RCC 7860 (cell line): ENCODE data around the gene TTF2.
"Not testable (repeated sequence)": the region's sequence is repeated elsewhere in the genome, so short reads cannot be mapped to it uniquely, and the experiment has no call there.

Experiments
- DNase-seq: peaks from one replicate; pipeline ENCODE4 v3.0.0-alpha.2; 2015; ENCODE audit warnings: low spot score
- FAIRE-seq: peaks from 2 replicates; lab custom pipeline; 2012; peaks lifted over from hg19 to GRCh38; lab: Jason Lieb, UNC

The TTF2 gene

DNA sequence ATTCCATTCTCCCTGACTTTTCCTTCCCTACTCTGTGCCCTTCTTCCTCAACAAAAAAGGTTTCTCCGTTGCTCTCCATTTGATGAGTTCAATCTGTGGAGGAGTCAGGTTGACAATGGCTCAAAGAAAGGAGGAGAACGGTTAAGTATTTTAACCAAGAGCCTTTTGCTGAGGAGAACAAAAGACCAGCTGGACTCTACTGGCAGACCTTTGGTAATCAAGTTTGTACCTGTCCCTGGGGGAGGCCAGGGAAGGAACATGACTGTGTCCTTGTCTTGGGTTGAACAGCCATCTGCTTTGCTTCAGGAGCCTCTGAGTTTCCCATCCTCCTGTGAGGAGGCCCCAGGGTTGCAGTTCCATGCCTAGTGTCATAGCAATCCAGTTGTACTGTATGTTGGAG is 29.9 kb downstream of the TTF2 start:
- no peak for FAIRE-seq
- DNase-seq, result no peak

DNA sequence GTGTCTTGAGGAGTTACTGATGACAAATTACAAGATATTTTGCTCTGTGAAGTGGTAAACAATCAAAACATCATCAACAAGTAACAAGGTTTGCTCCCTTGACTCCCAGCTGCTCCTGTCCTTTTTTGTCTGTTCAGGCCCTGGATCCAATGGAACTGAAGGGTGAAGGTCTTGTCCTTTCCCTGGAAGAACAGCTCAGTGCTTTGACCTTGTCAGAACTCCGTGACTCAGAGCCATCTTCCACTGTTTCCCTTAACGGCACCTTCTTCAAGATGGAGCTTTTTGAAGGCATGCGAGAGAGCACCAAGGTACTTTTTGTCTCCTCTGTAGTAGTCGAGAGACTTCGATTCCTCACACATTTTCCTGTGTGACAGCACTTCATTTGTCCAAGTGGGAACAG is 32.5 kb downstream of the TTF2 start:
- DNase-seq (no peak), FAIRE-seq (no peak)

DNA sequence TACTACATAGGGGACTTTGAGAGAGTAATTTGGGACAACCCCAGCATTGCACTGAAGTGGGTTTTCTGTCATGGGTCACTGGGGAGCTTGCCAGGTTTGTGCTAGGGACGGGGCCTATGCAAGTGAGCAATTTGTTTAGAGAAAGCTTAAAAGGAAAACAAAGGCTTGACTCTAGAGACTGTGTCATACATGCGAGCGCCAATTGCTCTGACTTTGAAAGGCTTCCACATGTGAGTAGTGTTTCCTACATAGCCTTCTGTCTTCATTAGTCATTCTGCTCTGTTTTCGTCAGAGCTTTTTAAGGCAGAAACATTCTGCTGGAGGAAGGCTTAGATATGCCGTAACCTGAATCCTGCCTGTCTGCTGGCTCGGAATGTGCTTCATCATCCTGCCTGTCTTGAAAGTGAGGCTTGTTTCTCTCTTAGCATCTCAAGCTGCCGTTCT is 33.0 kb downstream of the TTF2 start:
- DNase-seq (peak; percentile 9), FAIRE-seq (no peak)

DNA sequence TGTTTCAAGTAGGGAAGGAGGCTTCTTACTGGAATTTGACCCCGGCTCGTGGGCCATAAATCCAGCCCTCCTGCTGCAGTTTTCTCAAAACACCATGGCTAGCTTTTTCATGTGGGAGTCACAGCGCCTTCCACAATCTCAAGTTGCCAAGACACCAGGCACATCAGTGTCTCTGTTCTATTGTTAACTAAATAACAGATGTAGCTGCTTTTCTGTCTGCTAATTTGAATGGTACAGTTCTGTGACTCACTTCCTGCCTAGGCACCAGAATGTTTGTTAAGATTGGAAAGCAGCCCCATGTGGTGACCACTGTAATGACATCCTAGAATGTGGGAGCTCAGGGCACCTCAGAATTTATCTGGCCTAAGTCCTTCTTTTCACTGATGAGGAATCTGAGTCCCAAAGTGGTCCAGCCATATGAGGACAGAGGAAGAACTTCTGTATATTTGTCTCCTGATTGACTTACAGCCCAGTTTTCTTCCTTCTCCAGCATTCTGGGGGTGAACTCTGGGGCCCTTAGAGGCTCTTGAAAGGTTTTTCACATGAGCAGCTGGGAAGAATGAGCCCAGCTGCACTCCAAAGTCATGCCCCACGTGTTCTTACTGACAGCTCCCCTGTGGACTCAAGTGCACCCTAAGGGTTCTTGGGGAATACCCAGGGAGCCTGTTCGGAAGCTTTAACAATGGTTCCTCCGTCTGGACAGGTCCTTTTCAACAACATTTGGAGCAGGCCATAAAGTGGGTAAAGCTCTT is 33.9 kb downstream of the TTF2 start:
- DNase-seq, result peak; percentile 46
- FAIRE-seq, result no peak

DNA sequence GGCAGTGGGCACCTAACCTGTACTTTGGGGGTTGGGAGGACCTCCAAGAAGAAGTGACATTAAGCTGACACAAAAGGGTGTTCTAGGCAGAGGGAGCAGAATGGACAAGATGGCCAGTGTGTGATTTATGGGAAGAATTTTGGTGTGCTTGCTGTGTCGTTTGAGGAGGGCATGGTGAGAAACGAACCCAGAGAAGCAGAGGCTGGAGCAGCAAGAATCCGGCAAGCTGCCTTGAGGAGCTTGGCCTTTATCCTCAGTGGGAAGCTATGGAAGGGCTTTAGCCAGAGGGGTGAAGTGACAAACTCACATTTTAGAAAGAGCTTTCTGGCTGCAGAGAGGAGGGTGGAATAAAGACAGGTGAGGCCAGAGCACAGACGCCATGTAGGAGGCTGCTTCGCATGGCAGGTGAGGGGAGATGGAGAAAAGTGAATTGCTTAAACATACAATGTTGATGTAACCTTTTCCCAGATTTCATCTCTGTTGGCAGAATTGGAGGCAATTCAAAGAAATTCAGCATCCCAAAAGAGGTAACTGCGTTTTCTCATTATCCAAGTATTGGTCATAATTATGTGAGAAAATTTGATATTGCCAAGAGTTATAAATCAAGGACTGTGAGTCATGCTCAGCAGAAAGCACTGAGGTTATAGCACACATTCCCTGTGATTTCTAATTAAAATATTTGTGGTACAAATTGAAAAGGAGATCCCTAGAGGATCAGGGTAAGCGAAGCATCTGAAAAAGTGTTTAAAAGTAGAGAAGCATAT is 34.9 kb downstream of the TTF2 start:
- DNase-seq (no peak), FAIRE-seq (no peak)

DNA sequence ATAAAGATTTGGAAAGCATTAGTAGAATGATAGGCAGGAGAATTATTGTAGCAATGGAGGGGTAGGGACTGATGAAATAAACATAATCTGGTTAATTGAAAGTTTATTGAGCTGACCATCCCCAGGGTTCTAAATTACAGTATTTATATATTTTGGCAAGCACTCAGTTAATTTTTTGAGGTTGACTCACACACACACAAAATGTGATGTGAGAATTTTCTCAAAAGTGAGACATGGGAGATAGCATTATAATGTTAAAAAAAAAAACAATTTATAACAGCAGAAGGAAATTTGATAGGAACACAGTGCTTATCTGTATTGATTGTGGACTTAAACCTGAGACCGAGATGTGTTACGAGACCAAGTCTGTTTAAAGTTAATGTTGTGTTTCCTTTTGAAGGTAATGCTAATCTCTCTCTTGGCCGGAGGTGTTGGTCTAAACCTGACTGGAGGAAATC is 36.9 kb downstream of the TTF2 start:
- FAIRE-seq, result no peak
- no peak for DNase-seq

DNA sequence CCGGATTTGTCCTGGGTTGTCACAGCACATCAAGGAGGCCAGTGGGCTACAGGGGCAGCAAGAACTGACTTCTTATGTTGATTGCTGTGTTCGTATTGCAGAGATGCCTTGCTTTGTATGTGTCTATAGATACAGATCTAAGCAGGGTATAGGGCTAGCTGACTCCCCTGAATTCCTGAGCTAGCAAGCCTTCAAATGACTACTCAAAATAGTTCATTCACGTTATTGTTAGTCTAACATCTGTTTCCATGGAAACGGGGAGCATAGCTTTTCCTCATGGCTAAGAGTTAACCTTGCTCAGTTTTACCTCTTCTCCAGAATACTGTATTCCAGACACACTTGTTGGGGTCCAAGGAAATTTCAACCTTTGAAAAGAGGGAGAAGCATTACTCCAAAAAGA is 37.3 kb downstream of the TTF2 start:
- DNase-seq (no peak), FAIRE-seq (no peak)

DNA sequence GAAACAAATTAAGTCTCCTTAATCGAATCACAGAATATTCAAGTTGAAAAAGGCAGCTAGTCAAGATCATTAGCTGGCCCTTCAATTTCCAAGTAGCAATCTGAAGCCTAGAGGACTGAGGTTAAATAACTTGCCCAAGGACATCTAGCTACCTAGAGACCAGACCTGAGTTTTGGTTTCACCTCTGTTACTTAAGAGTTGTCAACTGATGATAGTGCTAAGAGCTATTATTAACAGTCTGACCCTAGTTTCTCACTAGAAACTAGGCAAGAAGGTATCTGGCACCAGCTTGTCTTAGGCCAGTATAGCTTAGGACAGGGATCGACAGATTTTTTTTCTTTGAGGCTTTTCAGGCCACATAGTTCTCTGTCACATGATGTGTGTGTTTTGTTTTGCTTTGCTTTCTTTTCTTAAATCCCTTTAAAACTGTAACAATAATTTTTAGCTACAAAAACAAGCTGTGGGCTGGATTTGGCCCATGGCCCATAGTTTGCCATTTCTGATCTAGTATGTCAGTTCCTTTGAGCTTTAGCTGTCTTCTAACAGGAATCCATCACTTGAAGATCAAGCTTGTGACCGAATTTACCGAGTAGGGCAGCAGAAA is 38.3 kb downstream of the TTF2 start:
- FAIRE-seq (no peak), DNase-seq (no peak)

DNA sequence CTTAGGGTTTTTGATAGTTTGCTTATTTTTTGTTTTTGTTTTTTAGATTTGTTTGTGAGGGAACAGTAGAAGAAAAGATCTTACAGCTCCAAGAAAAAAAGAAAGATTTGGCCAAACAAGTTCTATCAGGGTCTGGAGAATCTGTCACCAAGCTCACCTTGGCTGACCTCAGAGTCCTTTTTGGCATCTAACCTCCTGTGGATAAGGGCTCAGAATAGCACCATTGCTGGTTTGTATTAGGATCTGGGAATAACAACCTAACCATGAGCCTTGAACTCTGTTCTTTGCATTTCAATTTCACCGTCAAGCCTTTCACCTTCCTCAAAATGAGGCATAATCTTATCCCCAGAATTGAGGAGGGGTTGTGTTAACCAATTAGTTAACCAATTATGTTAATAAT is 41.2 kb downstream of the TTF2 start:
- no peak for DNase-seq
- FAIRE-seq, result no peak

DNA sequence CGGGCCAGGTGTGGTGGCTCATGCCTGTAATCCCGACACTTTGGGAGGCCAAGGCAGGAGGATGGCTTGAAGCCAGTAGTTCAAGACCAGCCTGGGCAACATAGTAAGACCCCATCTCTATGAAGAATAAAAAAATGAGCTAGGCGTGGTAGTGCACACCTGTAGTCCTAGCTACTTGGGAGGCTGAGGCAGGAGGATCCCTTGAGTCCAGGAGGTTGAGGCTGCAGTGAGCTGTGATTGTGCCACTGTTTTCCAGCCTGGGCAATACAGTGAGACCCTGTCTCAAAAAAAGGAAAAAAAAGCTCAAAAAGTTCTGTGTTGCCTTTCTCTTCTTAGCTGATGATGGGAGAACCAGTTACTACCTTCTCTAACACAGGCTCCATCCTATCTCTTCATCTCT is 41.7 kb downstream of the TTF2 start:
- FAIRE-seq, DNase-seq: not testable (repeated sequence)

DNA sequence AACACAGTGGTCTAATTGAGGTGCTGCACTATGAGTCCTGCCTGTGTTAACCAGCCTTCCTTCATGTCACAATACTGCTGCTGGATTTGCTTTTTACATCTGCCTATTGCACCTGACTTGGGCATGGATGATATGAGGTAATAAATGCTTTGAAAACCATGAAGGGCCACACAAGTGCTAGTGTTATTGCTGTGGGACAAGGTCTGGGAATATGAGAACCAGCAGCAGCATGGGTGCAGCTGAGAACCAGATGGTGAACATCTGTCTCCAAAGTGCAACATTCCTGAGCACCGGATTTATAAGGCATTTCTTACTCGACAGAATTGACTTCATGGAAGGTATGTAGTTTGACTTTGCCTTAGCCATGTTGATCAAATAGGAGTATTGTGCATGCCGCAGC is 44.9 kb downstream of the TTF2 start:
- no peak for DNase-seq
- no peak for FAIRE-seq

DNA sequence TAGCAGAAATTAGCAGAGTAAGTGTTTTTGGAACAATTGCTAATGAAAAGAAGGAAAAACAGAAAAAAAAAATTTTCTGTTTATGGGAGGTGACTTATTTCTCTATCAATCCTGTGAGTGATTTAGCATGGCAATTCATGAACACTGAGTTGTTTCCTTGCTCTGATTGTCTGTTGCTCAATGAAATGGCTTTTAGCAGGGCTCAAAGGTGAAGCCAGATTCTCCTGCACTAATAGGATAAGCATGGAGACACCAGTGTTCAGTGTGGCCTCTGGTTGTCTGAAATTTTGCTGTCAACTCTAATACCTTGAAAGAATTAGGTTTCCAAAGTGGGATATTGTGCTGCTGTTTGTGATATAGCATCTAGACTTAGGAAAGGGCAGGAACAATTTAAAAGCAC is 45.6 kb downstream of the TTF2 start:
- DNase-seq, result no peak
- no peak for FAIRE-seq

DNA sequence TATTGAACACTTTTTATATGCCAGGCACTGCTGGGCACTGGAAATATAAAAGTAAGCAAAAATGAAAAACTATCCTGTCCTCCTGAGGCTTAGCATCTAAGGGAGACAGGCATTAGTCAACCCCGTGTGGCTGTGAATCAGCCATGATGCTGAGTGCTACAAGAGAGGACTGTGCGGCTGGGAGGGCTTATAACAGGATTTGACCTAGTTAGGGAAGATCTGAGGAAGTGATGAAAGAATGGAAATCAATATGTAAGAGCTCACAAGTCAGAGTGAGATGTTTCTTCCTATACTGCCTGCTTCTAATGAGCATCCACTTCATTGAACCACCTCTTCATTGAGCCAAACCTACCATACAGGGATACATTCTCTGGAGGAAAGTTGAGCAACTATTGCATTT is 46.4 kb downstream of the TTF2 start:
- no peak for DNase-seq
- FAIRE-seq, result no peak

DNA sequence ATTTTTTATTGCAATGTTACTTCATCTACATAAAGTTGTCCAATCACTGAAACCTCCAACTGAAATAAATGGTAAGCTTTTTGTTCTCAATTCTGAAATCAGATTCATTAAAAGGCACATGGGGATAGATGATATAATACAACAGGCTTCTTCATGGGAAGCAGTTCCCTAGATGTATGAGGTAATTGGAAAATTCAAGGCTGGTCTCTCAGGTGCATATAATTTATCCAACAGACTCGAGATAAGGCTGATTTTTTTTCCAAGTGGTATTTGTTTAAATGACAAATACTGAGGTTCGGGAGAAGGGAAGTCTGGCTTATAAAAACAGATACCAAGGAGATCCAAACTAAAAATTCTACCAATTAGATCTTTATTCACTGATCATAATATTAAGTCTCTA is 47.2 kb downstream of the TTF2 start:
- no peak for FAIRE-seq

DNA sequence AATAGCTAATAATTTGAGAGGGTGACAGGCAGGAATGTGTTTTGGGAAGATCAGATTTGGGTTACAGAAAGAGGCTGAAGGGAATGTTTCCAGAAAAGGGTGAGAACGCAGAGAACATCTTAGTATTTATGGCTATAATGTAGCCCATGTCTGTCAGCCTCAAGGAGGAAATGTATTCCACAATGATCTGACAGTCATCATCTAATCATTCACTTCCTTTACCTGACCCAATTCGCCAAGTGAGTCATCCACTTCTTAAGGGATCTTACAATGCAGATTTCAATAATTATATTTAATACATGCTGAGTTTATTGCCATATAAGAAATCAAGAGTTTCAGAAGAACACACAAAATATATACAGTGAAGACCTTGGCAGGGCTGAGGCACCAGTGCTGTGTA is 50.6 kb downstream of the TTF2 start:
- DNase-seq, result no peak
- FAIRE-seq, result no peak

More for the DNA sequence above, 47.2 kb downstream of the TTF2 start:
- no peak for DNase-seq

DNA sequence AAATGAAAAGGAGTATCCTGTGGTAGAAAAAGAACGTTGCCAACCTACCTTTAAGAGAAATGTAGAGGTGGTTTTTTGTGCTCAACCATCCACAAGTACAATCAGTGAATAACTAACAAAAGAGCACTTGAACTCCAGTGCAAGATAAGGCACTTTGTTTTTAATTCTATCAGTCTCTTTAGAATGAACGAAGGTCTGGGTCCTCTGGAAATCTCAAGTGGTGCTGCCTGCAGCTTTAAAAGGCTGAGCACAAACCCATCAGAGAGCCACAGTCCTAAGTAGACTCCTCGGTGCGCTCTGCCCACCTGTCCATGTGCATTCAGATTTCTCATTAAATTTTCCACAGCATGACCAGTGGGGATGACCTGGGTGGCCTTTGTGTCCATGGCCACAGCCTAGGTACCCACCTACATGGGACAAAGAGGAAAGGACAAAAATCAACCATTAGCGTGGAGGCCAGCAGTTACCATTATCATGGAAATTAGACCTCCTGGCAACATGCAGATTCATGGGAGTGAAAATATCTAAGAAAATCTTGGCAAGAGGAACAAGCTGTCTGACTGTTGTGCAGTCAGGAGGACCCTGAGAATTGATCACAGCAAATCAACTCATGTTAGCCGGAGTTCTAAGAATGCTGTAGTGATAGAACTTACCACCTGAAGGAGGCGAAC is 52.1 kb downstream of the TTF2 start:
- no peak for FAIRE-seq
- no peak for DNase-seq

DNA sequence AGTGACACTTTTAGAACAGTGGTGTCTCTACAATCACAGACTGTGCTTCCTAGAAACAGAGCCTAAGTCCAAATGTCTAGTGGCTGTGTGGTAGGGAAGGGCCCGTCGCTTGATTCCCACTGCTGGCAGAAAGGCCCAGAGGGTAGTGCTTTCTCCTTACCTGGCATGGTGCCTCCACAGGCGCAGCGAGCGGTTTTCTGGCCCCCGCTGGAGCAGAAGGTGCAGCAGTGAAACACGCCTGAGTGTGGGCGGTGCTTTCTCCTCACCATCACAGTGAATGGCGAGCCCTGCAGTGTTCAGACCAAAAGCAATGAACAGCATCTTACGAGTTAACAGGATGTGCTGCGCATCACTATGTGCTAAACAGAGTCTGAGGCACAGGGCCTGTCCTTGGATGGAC is 53.1 kb downstream of the TTF2 start:
- DNase-seq, result no peak
- FAIRE-seq, result no peak

DNA sequence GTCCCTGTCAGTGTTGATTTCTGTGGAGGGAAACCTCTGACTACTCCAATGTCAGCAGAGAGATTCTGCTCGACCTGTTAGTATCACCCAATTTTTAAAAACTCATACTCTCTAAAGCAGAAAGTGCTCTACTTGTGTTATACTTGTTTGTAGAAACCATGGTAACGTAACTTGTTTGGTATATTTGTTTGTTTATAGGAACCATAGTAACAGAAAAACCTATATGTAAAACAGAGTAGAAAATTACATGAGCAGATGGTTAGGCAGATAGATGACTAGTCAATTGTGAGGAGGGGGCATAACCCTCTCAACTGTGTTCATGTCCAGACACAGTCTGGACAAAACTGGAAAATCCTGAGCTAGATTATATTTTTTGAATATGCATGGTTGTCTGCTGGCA is 54.8 kb downstream of the TTF2 start:
- no peak for DNase-seq
- no peak for FAIRE-seq

DNA sequence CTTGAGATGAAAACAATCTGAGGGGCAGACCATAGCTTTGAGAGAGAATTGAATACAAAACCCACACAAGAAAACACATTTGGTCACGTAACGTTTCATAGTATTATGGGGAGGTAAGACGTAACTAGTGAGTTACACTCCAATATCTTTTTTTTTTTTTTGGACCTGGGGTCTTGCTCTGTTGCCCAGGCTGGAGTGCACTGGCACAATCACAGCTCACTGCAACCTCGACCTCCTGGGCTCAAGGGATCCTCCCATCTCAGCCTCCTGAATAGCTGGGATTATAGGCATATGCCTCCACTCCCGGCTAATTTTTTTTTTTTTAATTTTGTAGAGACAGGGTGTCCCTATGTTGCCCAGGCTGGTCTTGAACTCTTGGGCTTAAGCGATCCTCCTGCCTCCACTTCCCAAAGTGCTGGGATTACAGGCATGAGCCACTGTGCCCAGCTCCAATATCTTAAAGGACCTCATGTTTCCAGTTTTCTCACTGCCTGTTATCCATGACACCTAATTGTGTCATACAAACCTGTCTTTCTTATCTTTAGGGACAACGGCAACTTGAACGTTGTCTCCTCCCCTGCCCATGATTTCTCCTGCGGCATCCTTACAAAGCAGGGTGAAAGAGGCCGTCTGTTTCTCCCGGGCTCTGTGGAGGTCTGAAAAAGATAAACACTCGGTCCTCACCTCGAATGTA is 56.1 kb downstream of the TTF2 start:
- FAIRE-seq (no peak), DNase-seq (no peak)

DNA sequence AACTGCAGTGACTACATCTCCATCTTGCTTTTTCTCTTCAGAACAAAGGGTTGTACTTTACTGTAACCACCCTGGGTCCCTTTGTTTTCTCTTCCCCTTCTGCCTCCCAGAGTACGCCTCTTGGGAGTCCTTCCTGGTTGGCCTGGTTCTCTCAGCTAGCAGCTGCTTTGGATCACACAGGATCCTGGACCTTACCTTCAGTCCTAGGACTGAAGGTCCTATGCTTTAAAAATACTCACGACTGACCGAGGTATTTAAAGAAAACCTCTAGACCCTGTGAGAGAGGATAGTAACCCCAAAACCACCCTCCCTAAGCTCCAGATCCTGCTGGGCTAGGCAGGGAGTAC is 56.6 kb downstream of the TTF2 start:
- no peak for FAIRE-seq
- no peak for DNase-seq

DNA sequence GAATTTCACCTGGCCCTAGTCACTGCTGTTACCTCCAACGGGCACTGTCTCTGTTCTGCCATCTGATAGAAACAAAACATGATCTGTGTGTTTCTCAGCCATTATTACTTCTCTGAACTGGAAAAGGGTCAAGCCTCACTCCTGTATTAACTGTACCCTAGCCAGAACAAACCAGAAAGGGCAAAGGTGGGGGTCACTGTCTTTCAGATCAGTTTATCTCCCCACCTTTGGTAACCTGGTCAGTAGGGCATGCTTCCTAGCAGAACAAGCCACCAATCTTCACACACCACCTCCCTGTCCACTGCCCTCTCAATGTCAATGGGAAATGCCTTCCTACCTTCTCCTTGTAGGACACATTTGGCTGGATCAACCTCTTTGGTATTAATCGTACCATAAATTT is 57.6 kb downstream of the TTF2 start:
- no peak for DNase-seq
- no peak for FAIRE-seq
